NCI-H146 treated with DMSO at 0.1 percent for 48 hours (cell line): ENCODE results near the gene ADGRL2.

Experiments
- DNase-seq: peaks from one replicate; lab custom pipeline; 2025; ENCODE audit not compliant: unreplicated experiment; lab: John Stamatoyannopoulos, UW

Gene ADGRL2

GRCh38 chr1:81976539-81976938, 175.8 kb downstream of the ADGRL2 start:
- DNase-seq: no peak

GRCh38 chr1:81978945-81979344, 178.2 kb downstream of the ADGRL2 start:
- no peak for DNase-seq

GRCh38 chr1:81982523-81982922, 181.8 kb downstream of the ADGRL2 start:
- DNase-seq: no peak

GRCh38 chr1:81989524-81989923, 188.8 kb downstream of the ADGRL2 start:
- DNase-seq: no peak

GRCh38 chr1:81990241-81990640, 189.5 kb downstream of the ADGRL2 start:
- no peak for DNase-seq

GRCh38 chr1:81998165-81998564, 197.4 kb downstream of the ADGRL2 start:
- DNase-seq: no peak

- DNase-seq: no peak
Observed at GRCh38 chr1:81999364-81999763, 198.6 kb downstream of the ADGRL2 start.

GRCh38 chr1:82000221-82000620, 199.5 kb downstream of the ADGRL2 start:
- DNase-seq: no peak

- peak; percentile 45 for DNase-seq
Observed at GRCh38 chr1:82001345-82001744, 200.6 kb downstream of the ADGRL2 start.

GRCh38 chr1:82007804-82008203, 207.1 kb downstream of the ADGRL2 start:
- no peak for DNase-seq

- DNase-seq: no peak
Observed at GRCh38 chr1:82013702-82014101, 213.0 kb downstream of the ADGRL2 start.

- DNase-seq: peak; percentile 60
Observed at GRCh38 chr1:82015444-82015843, 214.7 kb downstream of the ADGRL2 start.

GRCh38 chr1:82018319-82018718, 217.6 kb downstream of the ADGRL2 start:
- DNase-seq: no peak

GRCh38 chr1:82019508-82019907, 218.8 kb downstream of the ADGRL2 start:
- DNase-seq: no peak

GRCh38 chr1:82030830-82031229, 230.1 kb downstream of the ADGRL2 start:
- DNase-seq: no peak

- no peak for DNase-seq
Observed at GRCh38 chr1:82032068-82032467, 231.3 kb downstream of the ADGRL2 start.

- no peak for DNase-seq
Observed at GRCh38 chr1:82034812-82035211, 234.1 kb downstream of the ADGRL2 start.
